Measurements from ENCODE around the gene GPR89B.
"Not testable (repeated sequence)": the region's sequence is repeated elsewhere in the genome, so short reads cannot be mapped to it uniquely, and the experiment has no call there.

GPR89B gene

GRCh38 chr1:147928236-147929132, at the start of gene GPR89B:
Gene GPR89B, plus strand, starts transcription at chr1:147928420. Its CDS starts 117 bp downstream, at chr1:147928537.
- peak; percentile 81 for DNase-seq (ENCODE audit: low spot score)
- in situ Hi-C loops (cut with MboI; ENCODE audit: low pct_unique_long_range_greater_than_20kb, low sequenced_read_pairs, unreplicated experiment): not testable (repeated sequence)

- DNase-seq (ENCODE audit: low spot score): no peak
- no peak for TF ChIP-seq CTCF (IDR thresholded peaks at IDR 0.05; ENCODE audit: extremely low read depth, insufficient read depth, missing control alignments)
- in situ Hi-C loops (cut with MboI; ENCODE audit: low pct_unique_long_range_greater_than_20kb, low sequenced_read_pairs, unreplicated experiment): loop anchor here (10.0 to 25.0 kb wide), 2 partner anchors 385 to 593 kb away; no protein-coding TSS in a partner anchor
These were observed 48.3 kb upstream of the GPR89B start for GRCh38 chr1:147879911-147880310.

- in situ Hi-C loops (cut with MboI; ENCODE audit: low pct_unique_long_range_greater_than_20kb, low sequenced_read_pairs, unreplicated experiment): loop anchor here (10.0 to 25.0 kb wide), 2 partner anchors 388 to 595 kb away; no protein-coding TSS in a partner anchor
- no peak for TF ChIP-seq CTCF (IDR thresholded peaks at IDR 0.05; ENCODE audit: extremely low read depth, insufficient read depth, missing control alignments)
- DNase-seq (ENCODE audit: low spot score): no peak
These were observed 45.7 kb upstream of the GPR89B start for GRCh38 chr1:147882535-147882934.

GRCh38 chr1:147890177-147890790, 37.9 kb upstream of the GPR89B start:
- in situ Hi-C loops (cut with MboI; ENCODE audit: low pct_unique_long_range_greater_than_20kb, low sequenced_read_pairs, unreplicated experiment): loop anchor here (25.0 kb wide), 1 partner anchor 603 kb away; no protein-coding TSS in a partner anchor
- DNase-seq (ENCODE audit: low spot score): peak; percentile 53
- TF ChIP-seq CTCF (IDR thresholded peaks at IDR 0.05; ENCODE audit: extremely low read depth, insufficient read depth, missing control alignments): peak; percentile 85

- no peak for DNase-seq (ENCODE audit: low spot score)
- in situ Hi-C loops (cut with MboI; ENCODE audit: low pct_unique_long_range_greater_than_20kb, low sequenced_read_pairs, unreplicated experiment): loop anchor here (25.0 kb wide), 1 partner anchor 604 kb away; no protein-coding TSS in a partner anchor
- TF ChIP-seq CTCF (IDR thresholded peaks at IDR 0.05; ENCODE audit: extremely low read depth, insufficient read depth, missing control alignments): no peak
These were observed 37.1 kb upstream of the GPR89B start for GRCh38 chr1:147891088-147891487.

GRCh38 chr1:147892216-147892615, 36.0 kb upstream of the GPR89B start:
- peak; percentile 29 for TF ChIP-seq CTCF (IDR thresholded peaks at IDR 0.05; ENCODE audit: extremely low read depth, insufficient read depth, missing control alignments)
- in situ Hi-C loops (cut with MboI; ENCODE audit: low pct_unique_long_range_greater_than_20kb, low sequenced_read_pairs, unreplicated experiment): loop anchor here (25.0 kb wide), 1 partner anchor 605 kb away; no protein-coding TSS in a partner anchor
- no peak for DNase-seq (ENCODE audit: low spot score)
